Measurements from ENCODE around the gene AEBP1.

The AEBP1 gene

DNA sequence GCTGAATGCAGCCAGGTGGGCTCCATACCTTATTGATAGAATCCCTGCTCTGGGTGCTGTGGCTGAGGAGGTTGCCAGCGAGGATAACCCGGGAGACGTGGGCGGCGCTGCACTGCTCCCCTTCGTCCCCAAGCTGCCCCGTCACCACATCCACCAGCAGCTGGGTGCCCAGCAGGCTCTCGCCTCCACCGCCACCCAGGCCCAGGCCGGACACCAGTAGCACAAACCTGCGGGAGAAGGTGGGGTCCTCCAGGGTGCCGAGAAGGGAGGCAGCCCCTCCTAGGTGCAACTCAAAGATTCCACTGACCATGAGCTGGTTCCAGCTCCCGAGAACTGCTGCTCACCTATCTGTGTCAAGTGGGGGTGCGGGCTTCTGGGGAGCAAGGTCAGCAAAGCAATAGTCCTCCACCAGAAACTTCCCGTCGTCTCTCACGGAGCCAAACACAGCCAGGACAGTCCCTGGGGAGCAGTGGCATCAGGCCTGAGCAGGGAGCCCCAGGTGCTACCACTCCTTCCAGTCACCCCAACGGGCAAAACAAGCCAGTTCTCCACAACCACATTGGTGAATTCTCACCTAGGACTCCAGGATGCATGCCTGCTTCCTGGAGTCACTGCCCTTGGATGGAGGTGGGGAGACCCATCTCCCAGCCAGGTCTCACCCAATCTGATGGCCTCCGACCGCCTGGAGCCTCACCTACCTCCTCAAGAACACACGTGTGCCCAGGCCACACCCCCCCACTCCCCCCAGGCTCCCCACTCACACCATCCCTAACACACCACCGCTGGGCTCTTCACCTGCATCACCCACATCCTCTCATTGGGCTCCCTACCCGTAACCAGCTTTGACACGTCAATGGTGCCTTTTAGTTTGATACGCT lies 12.9 kb downstream of the AEBP1 start:
- H3K36me3 Mint-ChIP-seq (ENCODE audit: low read depth), result peaks cover 60% of the 10 kb centered on the region
- H3K27me3 Mint-ChIP-seq (ENCODE audit: low read depth), result no peaks in the 10 kb centered on the region
- H3K27ac Mint-ChIP-seq, result no peak overlapping the region
- no peaks in the 10 kb centered on the region for H3K9me3 Mint-ChIP-seq
- TF ChIP-seq, protein P1, sequence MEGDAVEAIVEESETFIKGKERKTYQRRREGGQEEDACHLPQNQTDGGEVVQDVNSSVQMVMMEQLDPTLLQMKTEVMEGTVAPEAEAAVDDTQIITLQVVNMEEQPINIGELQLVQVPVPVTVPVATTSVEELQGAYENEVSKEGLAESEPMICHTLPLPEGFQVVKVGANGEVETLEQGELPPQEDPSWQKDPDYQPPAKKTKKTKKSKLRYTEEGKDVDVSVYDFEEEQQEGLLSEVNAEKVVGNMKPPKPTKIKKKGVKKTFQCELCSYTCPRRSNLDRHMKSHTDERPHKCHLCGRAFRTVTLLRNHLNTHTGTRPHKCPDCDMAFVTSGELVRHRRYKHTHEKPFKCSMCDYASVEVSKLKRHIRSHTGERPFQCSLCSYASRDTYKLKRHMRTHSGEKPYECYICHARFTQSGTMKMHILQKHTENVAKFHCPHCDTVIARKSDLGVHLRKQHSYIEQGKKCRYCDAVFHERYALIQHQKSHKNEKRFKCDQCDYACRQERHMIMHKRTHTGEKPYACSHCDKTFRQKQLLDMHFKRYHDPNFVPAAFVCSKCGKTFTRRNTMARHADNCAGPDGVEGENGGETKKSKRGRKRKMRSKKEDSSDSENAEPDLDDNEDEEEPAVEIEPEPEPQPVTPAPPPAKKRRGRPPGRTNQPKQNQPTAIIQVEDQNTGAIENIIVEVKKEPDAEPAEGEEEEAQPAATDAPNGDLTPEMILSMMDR (IDR thresholded peaks at IDR 0.05; ENCODE audit: unreplicated experiment in 3 of 3), result no peak
- peaks cover 30% of the 10 kb centered on the region for H3K4me1 Mint-ChIP-seq
- H3K4me3 Mint-ChIP-seq, result no peak overlapping the region

- Mint-ChIP-seq H3K9me3 (no peaks in the 10 kb centered on the region), H3K4me3 (no peak overlapping the region), H3K27me3 (ENCODE audit: low read depth) (no peaks in the 10 kb centered on the region), H3K27ac (no peak overlapping the region), H3K36me3 (ENCODE audit: low read depth) (peaks cover 58% of the 10 kb centered on the region), H3K4me1 (peaks cover 38% of the 10 kb centered on the region)
- TF ChIP-seq, protein P1 (IDR thresholded peaks at IDR 0.05; ENCODE audit: unreplicated experiment in 3 of 3), result no peak
These were observed 13.8 kb downstream of the AEBP1 start for GRCh38 chr7:44117801-44118429.

- H3K27ac Mint-ChIP-seq, result peak overlapping the region in 1 of 3 experiments; percentile 28
- peaks cover 29% of the 10 kb centered on the region for H3K4me1 Mint-ChIP-seq
- H3K4me3 Mint-ChIP-seq, result peak overlapping the region; percentile 46 to 70 (median 56)
- H3K27me3 Mint-ChIP-seq (ENCODE audit: low read depth), result no peaks in the 10 kb centered on the region
- no peaks in the 10 kb centered on the region for H3K9me3 Mint-ChIP-seq
- TF ChIP-seq, protein P1 (IDR thresholded peaks at IDR 0.05; ENCODE audit: unreplicated experiment in 3 of 3), result no peak
- peaks cover 41% of the 10 kb centered on the region for H3K36me3 Mint-ChIP-seq (ENCODE audit: low read depth)
These were observed 15.8 kb downstream of the AEBP1 start for GRCh38 chr7:44119829-44120380.

DNA sequence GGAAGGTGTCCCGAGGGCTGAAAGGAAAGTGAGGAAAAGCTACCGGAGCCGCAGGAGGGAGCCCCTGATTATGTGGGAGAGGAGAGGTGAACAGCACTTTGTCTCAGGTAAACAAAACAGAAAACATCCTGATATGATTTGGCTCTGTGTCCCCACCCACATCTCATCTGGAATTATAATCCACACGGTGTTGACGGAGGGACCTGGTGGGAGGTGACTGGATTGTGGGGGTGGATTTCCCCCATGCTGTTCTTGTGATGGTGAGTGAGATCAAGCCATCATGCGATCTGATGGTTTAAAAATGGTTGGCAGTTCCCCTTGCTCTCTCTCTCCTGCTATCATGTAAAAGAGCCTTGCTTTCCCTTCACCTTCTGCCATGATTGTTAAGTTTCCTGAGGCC lies 16.2 kb downstream of the AEBP1 start:
- Mint-ChIP-seq H3K27ac (no peak overlapping the region), H3K4me3 (peak overlapping the region; percentile 46 to 70 (median 56)), H3K27me3 (ENCODE audit: low read depth) (no peaks in the 10 kb centered on the region), H3K9me3 (no peaks in the 10 kb centered on the region), H3K36me3 (ENCODE audit: low read depth) (peaks cover 39% of the 10 kb centered on the region), H3K4me1 (peaks cover 26% of the 10 kb centered on the region)
- TF ChIP-seq, protein P1 (IDR thresholded peaks at IDR 0.05; ENCODE audit: unreplicated experiment in 3 of 3), result no peak

DNA sequence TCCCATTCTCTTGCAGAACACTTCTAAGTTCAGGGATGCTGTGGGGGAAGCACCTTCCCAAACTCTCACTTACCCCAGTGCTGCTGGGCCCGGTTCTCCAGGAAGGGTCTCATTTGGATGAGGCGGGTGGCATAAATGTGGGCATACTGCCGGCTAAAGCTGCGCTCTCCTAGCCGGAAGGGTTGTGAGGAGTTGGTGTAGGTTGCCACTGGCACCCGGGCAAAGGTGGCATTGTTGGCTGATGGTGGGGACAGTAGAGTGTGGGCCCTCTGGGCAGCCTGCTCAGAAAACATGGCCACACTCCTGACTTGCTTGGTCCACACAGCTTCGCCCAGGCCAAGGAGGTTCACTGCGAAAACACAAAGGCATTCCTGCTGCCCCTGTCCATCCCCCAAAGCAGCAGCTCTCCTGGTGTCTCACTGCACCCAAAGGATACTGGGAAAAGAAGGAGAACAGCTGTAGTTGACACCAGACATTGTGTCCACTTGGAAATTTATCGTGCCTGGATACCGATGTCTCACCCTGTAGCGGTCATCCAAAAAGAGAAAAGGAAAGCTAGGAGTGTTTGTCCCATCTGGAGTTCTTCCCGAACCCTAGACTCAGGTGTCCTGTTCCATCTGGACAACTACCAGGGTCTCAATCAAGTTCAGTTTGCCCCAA lies 17.7 kb downstream of the AEBP1 start:
- TF ChIP-seq, protein P1 (IDR thresholded peaks at IDR 0.05; ENCODE audit: unreplicated experiment in 3 of 3), result no peak
- peak overlapping the region; percentile 86 to 96 (median 91) for H3K4me3 Mint-ChIP-seq
- peaks cover 26% of the 10 kb centered on the region for H3K4me1 Mint-ChIP-seq
- peak overlapping the region in 1 of 3 experiments; percentile 39 for H3K27ac Mint-ChIP-seq
- peaks cover 5% of the 10 kb centered on the region for H3K9me3 Mint-ChIP-seq
- H3K36me3 Mint-ChIP-seq (ENCODE audit: low read depth), result peaks cover 39% of the 10 kb centered on the region
- no peaks in the 10 kb centered on the region for H3K27me3 Mint-ChIP-seq (ENCODE audit: low read depth)
